ENCODE measurements around the gene SLC6A13.

The SLC6A13 gene

GRCh38 chr12:179885-180284, 82.8 kb downstream of the SLC6A13 start:
- no peak for DNase-seq (ENCODE audit: low read depth in 2 of 2, low spot score in 1 of 2)

DNA sequence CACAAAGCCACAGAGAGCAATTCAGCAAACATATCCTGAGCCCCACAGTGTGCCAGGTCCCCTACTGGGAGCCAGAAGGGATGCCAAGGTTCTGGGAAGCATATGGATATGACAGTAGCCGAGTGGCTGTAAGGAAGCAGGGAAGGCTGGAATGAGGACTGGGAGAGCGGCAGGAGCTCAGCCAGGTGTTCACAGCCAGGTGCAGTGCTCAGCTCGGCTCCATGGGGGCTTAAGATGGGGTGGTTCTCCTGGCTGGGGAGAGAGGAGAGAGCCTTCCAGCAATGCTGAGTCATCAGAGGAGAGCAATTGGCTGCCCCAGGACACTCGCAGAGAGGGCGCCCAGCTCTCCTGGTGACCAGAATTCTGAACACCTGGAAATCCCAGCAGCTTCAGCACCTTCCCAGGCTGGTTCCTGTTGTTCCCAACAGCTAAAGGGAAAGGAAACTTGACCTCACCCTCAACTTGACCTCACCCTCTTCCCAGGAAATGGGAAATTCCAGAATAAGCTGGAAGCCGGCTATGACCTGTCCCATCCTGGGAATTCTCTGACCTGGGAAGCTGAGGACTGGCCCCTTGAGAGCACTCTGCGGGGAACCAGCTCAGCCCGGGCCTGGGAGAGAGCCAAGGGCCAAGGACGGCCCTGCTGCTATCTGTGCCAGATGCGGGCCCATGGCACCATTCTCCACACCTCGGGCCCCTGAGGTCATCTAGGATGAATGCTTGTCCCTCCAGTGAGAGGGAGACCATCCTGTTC, 83.3 kb downstream of the SLC6A13 start:
- no peak for DNase-seq (ENCODE audit: low read depth in 2 of 2, low spot score in 1 of 2)

- no peak for DNase-seq (ENCODE audit: low read depth in 2 of 2, low spot score in 1 of 2)
Observed at GRCh38 chr12:178829-179109, 83.9 kb downstream of the SLC6A13 start.

GRCh38 chr12:177980-178828, 84.4 kb downstream of the SLC6A13 start:
- DNase-seq (ENCODE audit: low read depth in 2 of 2, low spot score in 1 of 2): no peak

DNA sequence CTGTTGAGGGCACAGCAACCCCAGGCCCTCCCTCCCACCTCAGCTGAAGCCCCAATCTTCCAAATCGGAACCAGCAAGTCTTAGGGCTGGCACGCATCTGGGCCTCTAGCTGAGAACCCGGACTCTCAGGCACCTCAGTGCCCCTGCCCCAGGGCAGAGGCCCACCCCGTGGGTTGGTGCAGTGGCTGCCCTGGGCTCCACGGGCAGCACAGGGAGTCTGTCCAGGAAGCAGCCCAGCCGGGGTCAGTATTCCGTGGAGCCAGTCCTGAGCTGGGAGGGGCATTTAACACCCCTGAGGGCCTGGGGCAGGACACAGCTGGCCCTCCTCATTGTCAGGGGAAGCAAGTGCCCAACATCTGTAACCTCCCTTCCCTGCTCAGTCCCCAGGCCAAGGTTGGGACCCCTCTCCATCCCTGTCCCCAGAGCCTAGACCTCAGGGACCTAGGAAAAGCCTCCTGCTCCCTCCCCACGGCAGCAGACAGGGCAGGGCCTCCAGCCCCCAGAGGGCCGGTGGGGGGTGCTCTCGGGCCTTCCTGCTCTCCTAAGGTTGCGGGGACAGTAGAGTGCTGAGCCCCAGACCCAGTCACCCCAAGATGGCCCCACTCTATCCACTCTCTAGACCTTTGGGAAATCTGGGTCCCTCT, 85.2 kb downstream of the SLC6A13 start:
- DNase-seq (ENCODE audit: low read depth in 2 of 2, low spot score in 1 of 2): no peak

GRCh38 chr12:176321-177181, 86.1 kb downstream of the SLC6A13 start:
- DNase-seq (ENCODE audit: low read depth in 2 of 2, low spot score in 1 of 2): no peak

GRCh38 chr12:175759-176158, 86.9 kb downstream of the SLC6A13 start:
- DNase-seq (ENCODE audit: low read depth in 2 of 2, low spot score in 1 of 2): no peak

DNA sequence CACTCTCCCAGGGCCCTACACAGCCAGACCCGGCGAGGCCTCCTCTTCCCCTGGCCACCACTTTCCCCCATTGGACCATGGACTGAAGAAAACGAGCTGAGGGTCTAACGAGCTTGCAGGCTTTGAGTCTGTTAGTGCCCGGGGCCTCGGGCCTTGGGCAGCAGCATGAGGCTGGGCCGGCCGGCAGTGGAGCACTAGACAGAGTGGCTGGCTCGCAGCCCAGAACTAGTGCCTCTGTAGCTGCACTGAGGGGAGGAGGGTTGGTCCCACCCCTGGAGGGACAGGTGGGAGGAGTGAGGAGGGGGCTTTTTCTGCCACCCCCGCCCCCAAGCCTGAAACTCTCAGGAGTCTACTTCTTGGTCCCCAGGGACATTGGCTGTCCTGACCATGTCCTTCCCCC, 87.4 kb downstream of the SLC6A13 start:
- DNase-seq (ENCODE audit: low read depth in 2 of 2, low spot score in 1 of 2): no peak

- no peak for DNase-seq (ENCODE audit: low read depth in 2 of 2, low spot score in 1 of 2)
Observed at GRCh38 chr12:174596-174995, 88.0 kb downstream of the SLC6A13 start.

- no peak for DNase-seq (ENCODE audit: low read depth in 2 of 2, low spot score in 1 of 2)
Observed at GRCh38 chr12:174124-174523, 88.5 kb downstream of the SLC6A13 start.

GRCh38 chr12:172732-173161, 89.9 kb downstream of the SLC6A13 start:
- DNase-seq (ENCODE audit: low read depth in 2 of 2, low spot score in 1 of 2): no peak

- no peak for DNase-seq (ENCODE audit: low read depth in 2 of 2, low spot score in 1 of 2)
Observed at GRCh38 chr12:171743-172676, 90.6 kb downstream of the SLC6A13 start.

- no peak for DNase-seq (ENCODE audit: low read depth in 2 of 2, low spot score in 1 of 2)
Observed at GRCh38 chr12:171276-171675, 91.4 kb downstream of the SLC6A13 start.
